CD14-positive monocyte (primary cell): ENCODE results near the gene PRR22. TPM values are rescaled to one million over a fixed set of nuclear protein-coding genes. Genes with fewer than 3 reads are reported as not detected.
A peak's percentile ranks its signal among the peaks of the same experiment; 100 is the strongest.

ENCODE experiments used
- DNase-seq, 3 donors: peaks; one replicate each; pipeline ENCODE4 v3.0.0-alpha.2; 2011 to 2022
- H2AFZ ChIP-seq: 2 replicates; pipeline ENCODE4 v1.6.0; 2012; ENCODE audit warnings: mild to moderate bottlenecking, low read depth, low read length, inconsistent platforms; ENCODE audit not compliant: insufficient read depth, poor library complexity, severe bottlenecking
- H3K27ac ChIP-seq, 2 donors: 1 replicate in 1 of 2; 2 replicates in 1 of 2; pipeline ENCODE4 v1.5.1; 2012 to 2013; ENCODE audit warnings: low read length in 2 of 2, control low read depth in 1 of 2, inconsistent platforms in 1 of 2, low read depth in 1 of 2, mild to moderate bottlenecking in 1 of 2
- H3K27me3 ChIP-seq, 2 donors: one replicate each; pipeline versions ENCODE4 v1.6.0 to v1.6.1; 2011 to 2013; ENCODE audit warnings: low read length in 2 of 2; ENCODE audit not compliant: control insufficient read depth in 2 of 2, insufficient read depth in 2 of 2
- H3K36me3 ChIP-seq, 2 donors: replicated peaks in 1 of 2; 1 replicate in 1 of 2; 2 replicates in 1 of 2; pipeline versions ENCODE4 v1.5.1 to v1.6.1; 2012 to 2013; ENCODE audit warnings: low read length in 2 of 2, control low read depth in 1 of 2, inconsistent platforms in 1 of 2, mild to moderate bottlenecking in 1 of 2; ENCODE audit not compliant: insufficient read depth in 2 of 2, control insufficient read depth in 1 of 2
- H3K4me1 ChIP-seq, 2 donors: 1 replicate in 1 of 2; 2 replicates in 1 of 2; pipeline versions ENCODE4 v1.5.1 to v1.6.1; 2012 to 2013; ENCODE audit warnings: low read length in 2 of 2, control low read depth in 1 of 2, inconsistent platforms in 1 of 2, mild to moderate bottlenecking in 1 of 2, moderate library complexity in 1 of 2; ENCODE audit not compliant: insufficient read depth in 2 of 2, control insufficient read depth in 1 of 2
- H3K4me2 ChIP-seq: replicated peaks from 2 replicates; pipeline ENCODE3; 2012; ENCODE audit warnings: low read length, moderate library complexity, mild to moderate bottlenecking; ENCODE audit not compliant: poor library complexity, severe bottlenecking; ENCODE audit errors: extremely low read depth
- H3K4me3 ChIP-seq, 3 experiments: fragments of 200-600 bp in 1 of 3; sonication (generic) in 1 of 3; replicated peaks in 1 of 3; 1 replicate in 2 of 3; 2 replicates in 1 of 3; pipeline ENCODE4 v1.5.1; 2011 to 2013; ENCODE audit warnings: low read length in 3 of 3, mild to moderate bottlenecking in 3 of 3, control low read depth in 2 of 3, low read depth in 2 of 3, inconsistent platforms in 1 of 3, moderate library complexity in 1 of 3
- H3K79me2 ChIP-seq: 2 replicates; pipeline ENCODE4 v1.6.0; 2012; ENCODE audit warnings: mild to moderate bottlenecking, control low read depth, inconsistent platforms, low read length, moderate library complexity; ENCODE audit not compliant: insufficient read depth
- H3K9ac ChIP-seq: 2 replicates; pipeline ENCODE4 v1.6.0; 2017; ENCODE audit warnings: low read length, mild to moderate bottlenecking; ENCODE audit not compliant: insufficient read depth, poor library complexity, severe bottlenecking
- H3K9me3 ChIP-seq, 2 donors: replicated peaks in 1 of 2; 1 replicate in 1 of 2; 2 replicates in 1 of 2; pipeline versions ENCODE4 v1.5.1 to v1.6.1; 2012 to 2013; ENCODE audit warnings: low read length in 2 of 2, control low read depth in 1 of 2; ENCODE audit not compliant: control insufficient read depth in 1 of 2, insufficient read depth in 1 of 2
- H4K20me1 ChIP-seq: 2 replicates; pipeline ENCODE4 v1.6.0; 2012; ENCODE audit warnings: mild to moderate bottlenecking, low read length, control low read depth, moderate library complexity; ENCODE audit not compliant: insufficient read depth
- H3K27ac Mint-ChIP-seq, 7 donors: one replicate each; pipeline ENCODE4 v1.8.0; 2020; ENCODE audit warnings: mild to moderate bottlenecking in 7 of 7, mixed read lengths in 7 of 7, moderate library complexity in 6 of 7, inconsistent platforms in 2 of 7
- H3K27me3 Mint-ChIP-seq, 3 donors: one replicate each; pipeline ENCODE4 v1.8.0; 2021 to 2022; ENCODE audit warnings: low read depth in 3 of 3, mild to moderate bottlenecking in 3 of 3, mixed read lengths in 3 of 3, moderate library complexity in 3 of 3, inconsistent platforms in 1 of 3
- H3K36me3 Mint-ChIP-seq, 2 donors: one replicate each; pipeline ENCODE4 v1.8.0; 2020; ENCODE audit warnings: mixed read lengths in 2 of 2, inconsistent platforms in 1 of 2, mild to moderate bottlenecking in 1 of 2
- H3K4me1 Mint-ChIP-seq: one replicate; pipeline ENCODE4 v1.8.0; 2020; ENCODE audit warnings: mild to moderate bottlenecking, mixed read lengths
- H3K4me3 Mint-ChIP-seq, 2 donors: one replicate each; pipeline ENCODE4 v1.8.0; 2020; ENCODE audit warnings: mild to moderate bottlenecking in 2 of 2, mixed read lengths in 2 of 2, moderate library complexity in 1 of 2
- H3K9me3 Mint-ChIP-seq, 7 donors: one replicate each; pipeline ENCODE4 v1.8.0; 2020 to 2022; ENCODE audit warnings: mixed read lengths in 7 of 7, mild to moderate bottlenecking in 6 of 7, moderate library complexity in 6 of 7, inconsistent platforms in 2 of 7
- CTCF ChIP-seq: fragments of 200-600 bp; IDR thresholded peaks from one replicate; pipeline ENCODE4 v1.8.0; 2022; ENCODE audit warnings: antibody characterized with exemption, mild to moderate bottlenecking
- WGBS: methylation state at CpG from one replicate; pipeline ENCODE4 v1.1.5; 2013; ENCODE audit warnings: missing lambda C conversion rate; ENCODE audit not compliant: insufficient coverage; 5-methylcytosine and 5-hydroxymethylcytosine counted together
- intact Hi-C, 2 donors: fragments of 100-400 bp; cut with micrococcal nuclease; formaldehyde crosslinking; loops; one replicate each; pipeline versions ENCODE4 v1.15.0 to v1.15.1; 2023
- polyA plus RNA-seq, 3 donors: library from polyadenylated mRNA; depleted of rRNA in 1 of 3; unstranded in 2 of 3; stranded (reverse) in 1 of 3; fragments of 300-500 nt in 2 of 3; fragments of >200 nt in 1 of 3; fragmentation: Illumina TruSeq in 2 of 3; gene quantifications; 1 replicate in 2 of 3; 2 replicates in 1 of 3; pipeline ENCODE4 v1.2.3, GENCODE V29; 2012 to 2021

Gene PRR22
- polyA plus RNA-seq, 3 donors = 0.15 to 1.6 TPM; not detected in 1

- intact Hi-C loops = loop anchor here in 1 of 2 donors (10.0 kb wide), 1 partner anchor 111 kb away; the partner anchor contains the start of genes HSD11B1L and MICOS13
- no peaks in the 10 kb centered on the region for H3K36me3 ChIP-seq
- DNase-seq = no peak
- Mint-ChIP-seq H3K4me3 (no peak overlapping the region), H3K9me3 (peaks cover 0 to 7% (median 0%) of the 10 kb centered on the region in 7 donors), H3K27ac (peak overlapping the region in 1 of 7 donors; percentile 60), H3K36me3 (peaks cover 0 to 2% of the 10 kb centered on the region in 2 donors), H3K27me3 (peaks cover 16 to 27% (median 27%) of the 10 kb centered on the region in 3 donors), H3K4me1 (peaks cover 12% of the 10 kb centered on the region)
- no peak overlapping the region for H3K4me3 ChIP-seq
- TF ChIP-seq CTCF = no peak
- H2AFZ ChIP-seq = no peak overlapping the region
- H3K27me3 ChIP-seq = peaks cover 0 to 4% of the 10 kb centered on the region in 2 donors
- H3K4me2 ChIP-seq = no peak overlapping the region
- no peaks in the 10 kb centered on the region for H3K79me2 ChIP-seq
- peaks cover under 1 to 13% of the 10 kb centered on the region in 2 donors for H3K4me1 ChIP-seq
- WGBS = 100% methylated on average over 4 of the region's 7 CpGs
- H3K9ac ChIP-seq = no peak overlapping the region
- H3K27ac ChIP-seq = no peak overlapping the region
- H4K20me1 ChIP-seq = no peaks in the 10 kb centered on the region
- peaks cover 0 to 7% of the 10 kb centered on the region in 2 donors for H3K9me3 ChIP-seq
Observed at GRCh38 chr19:5795382-5795919, 10.9 kb upstream of the PRR22 start.

DNA sequence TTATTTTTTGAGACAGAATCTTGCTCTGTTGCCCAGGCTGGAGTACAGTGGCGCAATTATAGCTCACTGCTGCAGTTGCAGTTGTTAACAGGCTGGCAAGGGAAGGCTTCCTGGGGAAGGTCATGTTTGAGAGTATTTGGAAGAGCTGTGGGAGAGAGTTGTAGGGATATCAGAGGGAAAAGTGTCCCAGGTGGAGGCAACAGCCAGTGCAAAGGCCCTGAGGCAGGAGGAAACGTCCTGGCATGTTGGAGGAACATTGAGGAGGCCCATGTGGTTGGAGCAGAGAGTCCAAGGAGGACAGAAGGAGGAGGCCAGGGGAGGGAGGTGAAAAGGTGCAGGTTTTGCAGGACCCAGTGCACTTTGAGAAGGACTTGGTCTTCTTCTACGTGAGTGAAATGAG is 8.6 kb upstream of the PRR22 start:
- H3K27ac Mint-ChIP-seq = peak overlapping the region in 2 of 7 donors; percentile 24 to 30
- WGBS = 94% methylated on average over 3 of the region's 3 CpGs
- DNase-seq = no peak

More for the DNA sequence above, 8.6 kb upstream of the PRR22 start:
- Histone ChIP-seq H3K27ac (no peak overlapping the region), H3K27me3 (no peaks in the 10 kb centered on the region), H3K79me2 (peaks cover 8% of the 10 kb centered on the region), H4K20me1 (peaks cover 17% of the 10 kb centered on the region), H3K36me3 (peaks cover 17 to 19% of the 10 kb centered on the region in 2 donors), H3K4me3 (no peak overlapping the region), H3K4me1 (peaks cover 6 to 21% of the 10 kb centered on the region in 2 donors), H3K4me2 (no peak overlapping the region), H2AFZ (no peak overlapping the region), H3K9me3 (peaks cover 0 to 7% of the 10 kb centered on the region in 2 donors), H3K9ac (no peak overlapping the region)
- Mint-ChIP-seq H3K4me1 (peaks cover 10% of the 10 kb centered on the region), H3K27me3 (peaks cover 3 to 9% (median 6%) of the 10 kb centered on the region in 3 donors), H3K9me3 (peaks cover 0 to 7% (median 0%) of the 10 kb centered on the region in 7 donors), H3K36me3 (peaks cover 13 to 20% of the 10 kb centered on the region in 2 donors), H3K4me3 (peak overlapping the region in 1 of 2 donors; percentile 53)
- TF ChIP-seq CTCF = no peak
- intact Hi-C loops = loop anchor here (5.0 to 10.0 kb wide), 3 partner anchors 71 to 109 kb away; partner anchors contain the start of genes CATSPERD (in 1 of the 2), HSD11B1L (in 1 of the 2), LONP1 (in 1 of the 2) and MICOS13 (in 1 of the 2)
